GM19238 (cell line): Measurements from ENCODE around the gene SIRT1.
"Not testable (repeated sequence)": the region's sequence is repeated elsewhere in the genome, so short reads cannot be mapped to it uniquely, and the experiment has no call there.

Source experiments
- DNase-seq: peaks from one replicate; pipeline ENCODE4 v3.0.0; 2011; ENCODE audit warnings: low spot score; ENCODE audit not compliant: insufficient read length

Gene SIRT1

GRCh38 chr10:67884313-67884841 lies at the start of gene SIRT1:
Gene SIRT1, plus strand, starts transcription at chr10:67884656. Its CDS starts 66 bp downstream, at chr10:67884722.
- DNase-seq, result peak; percentile 84

DNA sequence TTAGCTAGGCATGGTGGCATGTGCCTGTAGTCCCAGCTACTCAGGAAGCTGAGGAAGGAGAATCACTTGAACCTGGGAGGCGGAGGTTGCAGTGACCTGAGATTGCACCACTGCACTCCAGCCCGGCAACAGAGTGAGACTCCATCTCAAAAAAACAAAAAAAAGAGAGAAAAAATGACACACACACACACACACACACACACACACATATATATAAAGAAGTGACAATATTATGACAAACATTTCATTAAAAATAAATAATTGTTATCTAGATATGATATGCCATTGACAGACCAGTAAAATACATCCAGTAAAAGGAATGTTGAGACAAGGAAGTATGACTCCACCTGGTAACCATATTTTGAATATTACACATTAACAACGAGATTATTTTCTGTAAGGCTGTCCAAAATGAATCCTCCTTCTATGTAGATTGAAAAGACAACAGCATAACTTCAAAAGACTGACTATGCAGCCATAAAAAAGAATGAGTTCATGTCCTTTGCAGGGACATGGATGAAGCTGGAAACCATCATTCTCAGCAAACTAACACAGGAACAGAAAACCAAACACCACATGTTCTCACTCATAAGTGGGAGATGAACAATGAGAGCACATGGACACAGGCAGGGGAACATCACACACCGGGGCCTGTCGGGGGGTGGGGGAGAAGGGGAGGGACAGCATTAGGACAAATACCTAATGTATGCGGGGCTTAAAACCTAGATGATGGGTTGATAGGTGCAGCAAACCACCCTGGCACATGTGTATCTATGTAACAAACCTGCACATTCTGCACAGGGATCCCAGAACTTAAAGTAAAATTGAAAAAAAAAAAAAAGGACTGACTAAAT lies 48.7 kb upstream of the SIRT1 start:
- not testable (repeated sequence) for DNase-seq

- DNase-seq, result no peak
These were observed 48.0 kb upstream of the SIRT1 start for GRCh38 chr10:67836488-67836887.

- no peak for DNase-seq
These were observed 47.5 kb upstream of the SIRT1 start for GRCh38 chr10:67836972-67837371.

- DNase-seq, result no peak
These were observed 46.7 kb upstream of the SIRT1 start, which contains the start of gene DNAJC12 for GRCh38 chr10:67837541-67838314. Gene DNAJC12, minus strand, starts transcription at chr10:67838188. Its CDS starts 177 bp downstream, at chr10:67838011.

DNA sequence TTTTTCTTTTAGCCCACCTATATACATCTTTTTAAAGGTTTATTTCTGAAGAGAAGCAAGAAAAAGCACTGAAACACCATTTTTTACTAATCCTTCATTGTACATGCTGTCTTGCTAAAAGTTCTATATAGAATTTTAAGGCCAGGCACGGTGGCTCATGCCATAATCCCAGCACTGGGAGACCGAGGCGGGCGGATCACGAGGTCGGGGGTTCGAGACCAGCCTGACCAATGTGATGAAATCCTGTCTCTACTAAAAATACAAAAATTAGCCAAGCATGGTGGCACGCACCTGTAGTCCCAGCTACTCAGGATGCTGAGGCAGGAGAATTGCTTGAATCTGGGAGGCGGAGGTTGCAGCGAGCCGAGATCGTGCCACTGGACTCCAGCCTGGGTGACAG lies 44.9 kb upstream of the SIRT1 start:
- not testable (repeated sequence) for DNase-seq

- DNase-seq, result no peak
These were observed 44.5 kb upstream of the SIRT1 start for GRCh38 chr10:67839951-67840350.

- DNase-seq, result no peak
These were observed 42.7 kb upstream of the SIRT1 start for GRCh38 chr10:67841737-67842136.

GRCh38 chr10:67843284-67843683 lies 41.2 kb upstream of the SIRT1 start:
- DNase-seq, result no peak

- peak; percentile 79 for DNase-seq
These were observed 35.0 kb upstream of the SIRT1 start for GRCh38 chr10:67849331-67850011.

DNA sequence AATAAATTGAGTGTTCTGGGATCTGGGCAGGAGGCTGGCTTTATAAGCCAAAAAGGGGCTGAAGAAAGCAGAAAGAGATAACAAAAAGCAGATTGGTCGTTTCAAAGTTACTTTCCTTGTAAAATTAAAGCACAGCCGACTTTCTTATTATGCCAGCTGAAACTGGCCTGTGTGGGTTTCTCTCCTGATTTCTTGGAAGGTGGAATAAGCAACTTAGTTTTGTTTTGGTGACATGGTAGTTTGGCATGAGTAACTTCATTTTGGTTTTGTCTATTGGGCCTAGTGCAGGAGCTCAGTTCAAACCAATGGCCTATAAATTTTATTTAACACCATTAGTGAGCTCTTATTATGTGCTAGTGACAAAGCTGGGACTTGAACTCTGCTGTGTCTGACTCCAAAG lies 33.3 kb upstream of the SIRT1 start:
- no peak for DNase-seq

DNA sequence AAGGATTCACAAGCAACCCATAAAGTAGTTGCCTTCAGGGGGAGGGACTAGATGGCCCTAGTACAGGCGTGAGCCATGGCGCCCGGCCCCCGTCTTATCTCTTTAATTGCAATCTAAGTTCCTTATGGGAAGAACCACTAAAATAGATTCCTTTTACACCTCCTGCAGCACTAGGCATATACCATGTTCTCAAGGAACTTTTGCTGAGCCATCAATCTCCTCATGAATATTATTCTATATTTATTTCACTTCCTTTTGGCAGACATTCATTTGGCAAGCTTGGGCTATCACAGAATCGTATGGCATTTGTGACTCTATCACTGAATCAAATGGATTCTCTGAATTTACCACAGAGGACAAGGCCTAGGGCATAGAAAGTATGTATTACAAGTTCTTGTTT lies 31.7 kb upstream of the SIRT1 start:
- DNase-seq, result no peak

DNA sequence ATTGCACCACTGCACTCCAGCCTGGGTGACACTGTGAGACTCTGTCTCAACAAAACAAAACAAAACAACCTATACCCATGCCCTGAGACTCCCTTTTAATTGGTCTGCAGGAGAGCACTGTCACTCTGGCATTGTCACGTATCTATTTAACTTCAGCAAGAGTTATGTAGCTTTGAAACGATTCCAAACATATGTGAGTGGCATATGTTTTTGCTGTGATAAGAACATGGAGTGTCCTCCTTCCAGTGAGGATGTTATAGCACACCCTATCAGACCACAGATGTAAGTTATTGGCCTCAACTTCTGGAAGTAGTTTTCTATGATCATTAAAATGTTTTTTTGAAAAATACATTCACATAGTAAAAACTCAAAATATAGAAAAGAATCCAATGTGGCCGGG lies 30.9 kb upstream of the SIRT1 start:
- DNase-seq, result no peak

- no peak for DNase-seq
These were observed 25.5 kb upstream of the SIRT1 start for GRCh38 chr10:67858971-67859370.

- DNase-seq, result no peak
These were observed 22.6 kb upstream of the SIRT1 start for GRCh38 chr10:67861750-67862432.

GRCh38 chr10:67863094-67863493 lies 21.4 kb upstream of the SIRT1 start:
- DNase-seq, result no peak

DNA sequence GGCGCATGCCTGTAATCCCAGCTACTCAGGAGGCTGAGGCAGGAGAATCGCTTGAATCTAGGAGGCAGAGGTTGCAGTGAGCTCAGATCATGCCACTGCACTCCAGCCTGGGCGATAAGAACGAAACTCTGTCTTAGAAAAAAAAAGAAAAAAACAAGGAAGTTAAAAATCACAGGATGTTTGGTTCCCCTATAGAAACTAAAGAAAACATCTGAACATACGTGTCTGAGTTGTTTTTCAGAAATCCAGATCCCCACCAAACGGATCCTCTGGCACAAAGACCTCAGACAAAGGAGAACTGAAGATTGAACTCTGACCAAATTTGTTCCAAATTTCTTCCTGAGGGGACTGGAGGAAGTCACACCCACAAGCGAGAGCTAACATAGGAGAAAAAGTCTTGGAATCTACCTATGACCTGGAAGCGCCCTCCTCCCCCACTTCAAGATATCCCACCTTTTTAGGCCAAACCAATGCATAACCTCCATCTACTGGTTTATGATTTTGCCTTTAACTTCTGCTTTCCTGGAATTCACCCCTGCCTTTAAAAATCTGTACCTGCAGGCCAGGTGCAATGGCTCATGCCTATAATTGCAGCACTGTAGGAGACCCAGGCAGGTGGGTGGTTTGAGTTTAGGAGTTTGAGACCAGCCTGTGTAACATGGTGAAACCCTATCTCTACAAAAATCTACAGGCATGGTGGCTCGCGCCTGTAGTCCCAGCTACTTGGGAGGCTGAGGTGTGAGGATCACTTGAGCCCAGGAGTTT lies 19.7 kb upstream of the SIRT1 start:
- no peak for DNase-seq

- no peak for DNase-seq
These were observed 16.3 kb upstream of the SIRT1 start for GRCh38 chr10:67868132-67868531.

GRCh38 chr10:67869996-67870395 lies 14.5 kb upstream of the SIRT1 start:
- DNase-seq, result no peak
